Dedifferentiated amniotic fluid mesenchymal stem cell (primary cell): ENCODE data around the gene COG7.
"Not testable (repeated sequence)": the region's sequence is repeated elsewhere in the genome, so short reads cannot be mapped to it uniquely, and the experiment has no call there.

Experiments
- DNase-seq: peaks from one replicate; pipeline ENCODE4 v3.0.0-alpha.2; 2016; ENCODE audit errors: extremely low spot score

The COG7 gene

GRCh38 chr16:23385441-23385840 is 67.5 kb downstream of the COG7 start:
- DNase-seq: no peak

- DNase-seq: no peak
These were observed 68.1 kb downstream of the COG7 start for GRCh38 chr16:23384878-23385277.

GRCh38 chr16:23383881-23384280 is 69.1 kb downstream of the COG7 start:
- no peak for DNase-seq

DNA sequence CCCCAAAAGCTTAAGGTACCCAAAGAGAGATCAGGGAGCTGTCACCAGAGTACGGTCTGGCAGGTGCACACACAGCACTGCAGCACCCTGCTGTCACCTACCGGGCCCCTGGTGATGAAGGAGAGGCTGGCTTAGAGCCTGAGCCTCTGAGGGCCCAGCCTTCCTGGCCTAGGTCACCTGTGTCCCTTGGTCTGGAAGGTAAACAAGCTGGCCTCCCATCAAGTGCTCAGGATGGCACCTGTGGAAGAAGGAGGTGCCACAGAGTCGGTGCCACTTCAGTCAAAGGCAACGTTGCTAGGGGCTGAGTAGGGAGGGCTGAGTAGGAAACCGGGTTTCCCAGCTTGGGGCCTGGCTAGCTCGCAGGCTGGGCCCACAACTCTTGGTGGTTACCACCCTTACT is 70.7 kb downstream of the COG7 start:
- DNase-seq: no peak

DNA sequence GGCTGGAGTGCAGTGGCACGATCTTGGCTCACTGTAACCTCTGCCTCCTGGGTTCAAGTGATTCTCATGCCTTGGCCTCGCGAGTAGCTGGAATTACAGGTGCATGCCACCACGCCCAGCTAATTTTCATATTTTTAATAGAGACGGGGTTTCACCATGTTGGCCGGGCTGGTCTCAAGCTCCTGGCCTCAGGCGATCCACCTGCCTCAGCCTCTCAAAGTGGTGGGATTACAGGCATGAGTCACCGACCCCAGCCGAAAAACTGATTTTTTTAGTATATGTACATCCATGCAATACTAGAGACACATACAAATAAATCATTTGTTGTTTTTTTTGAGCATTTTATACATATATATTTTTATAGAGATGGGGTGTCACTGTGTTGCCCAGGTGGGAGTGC is 71.3 kb downstream of the COG7 start:
- not testable (repeated sequence) for DNase-seq

DNA sequence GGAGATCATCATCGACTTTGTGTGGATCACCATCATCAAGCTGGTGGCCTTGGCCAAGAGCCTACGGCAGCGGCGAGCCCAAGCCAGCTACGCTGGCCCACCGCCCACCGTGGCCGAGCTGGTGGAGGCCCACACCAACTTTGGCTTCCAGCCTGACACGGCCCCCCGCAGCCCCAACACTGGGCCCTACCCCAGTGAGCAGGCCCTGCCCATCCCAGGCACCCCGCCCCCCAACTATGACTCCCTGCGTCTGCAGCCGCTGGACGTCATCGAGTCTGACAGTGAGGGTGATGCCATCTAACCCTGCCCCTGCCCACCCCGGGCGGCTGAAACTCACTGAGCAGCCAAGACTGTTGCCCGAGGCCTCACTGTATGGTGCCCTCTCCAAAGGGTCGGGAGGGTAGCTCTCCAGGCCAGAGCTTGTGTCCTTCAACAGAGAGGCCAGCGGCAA is 72.5 kb downstream of the COG7 start:
- DNase-seq: no peak

GRCh38 chr16:23379707-23380106 is 73.3 kb downstream of the COG7 start:
- no peak for DNase-seq

DNA sequence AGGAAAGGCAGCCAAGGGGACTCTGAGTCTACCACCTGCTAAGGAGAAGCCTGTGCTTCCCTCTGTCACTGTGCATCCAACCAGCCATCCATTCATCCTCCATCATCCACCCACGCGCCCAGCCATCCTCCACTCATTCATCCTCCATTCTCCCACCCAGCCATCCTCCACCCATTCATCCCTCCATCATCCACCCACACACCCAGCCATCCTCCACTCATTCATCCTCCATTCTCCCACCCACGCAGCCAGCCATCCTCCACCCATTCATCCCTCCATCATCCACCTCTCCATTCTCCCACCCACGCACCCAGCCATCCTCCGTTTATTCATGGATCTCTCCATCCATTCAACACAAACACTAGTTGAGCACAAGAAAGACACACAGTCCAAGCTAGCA is 74.1 kb downstream of the COG7 start:
- DNase-seq: no peak

DNA sequence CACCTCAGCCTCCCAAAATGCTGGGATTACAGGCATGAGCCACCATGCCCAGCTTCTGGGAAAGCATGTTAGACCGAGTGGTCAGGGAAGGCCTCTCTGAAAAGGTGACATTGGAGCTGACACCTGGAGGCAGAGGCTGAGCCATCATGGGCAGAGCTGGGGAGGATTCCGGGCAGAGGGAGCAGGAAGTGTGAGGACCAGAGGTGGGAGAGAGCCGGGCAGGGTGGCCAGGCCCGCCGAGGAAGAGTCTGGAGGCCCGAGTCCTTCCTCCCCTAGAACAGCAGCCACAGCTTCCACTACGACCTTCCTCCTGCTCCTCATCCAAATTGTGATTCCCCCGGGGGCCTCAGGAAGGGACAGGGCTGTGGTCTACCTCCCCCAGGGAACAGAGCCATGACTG is 74.7 kb downstream of the COG7 start:
- DNase-seq: no peak

DNA sequence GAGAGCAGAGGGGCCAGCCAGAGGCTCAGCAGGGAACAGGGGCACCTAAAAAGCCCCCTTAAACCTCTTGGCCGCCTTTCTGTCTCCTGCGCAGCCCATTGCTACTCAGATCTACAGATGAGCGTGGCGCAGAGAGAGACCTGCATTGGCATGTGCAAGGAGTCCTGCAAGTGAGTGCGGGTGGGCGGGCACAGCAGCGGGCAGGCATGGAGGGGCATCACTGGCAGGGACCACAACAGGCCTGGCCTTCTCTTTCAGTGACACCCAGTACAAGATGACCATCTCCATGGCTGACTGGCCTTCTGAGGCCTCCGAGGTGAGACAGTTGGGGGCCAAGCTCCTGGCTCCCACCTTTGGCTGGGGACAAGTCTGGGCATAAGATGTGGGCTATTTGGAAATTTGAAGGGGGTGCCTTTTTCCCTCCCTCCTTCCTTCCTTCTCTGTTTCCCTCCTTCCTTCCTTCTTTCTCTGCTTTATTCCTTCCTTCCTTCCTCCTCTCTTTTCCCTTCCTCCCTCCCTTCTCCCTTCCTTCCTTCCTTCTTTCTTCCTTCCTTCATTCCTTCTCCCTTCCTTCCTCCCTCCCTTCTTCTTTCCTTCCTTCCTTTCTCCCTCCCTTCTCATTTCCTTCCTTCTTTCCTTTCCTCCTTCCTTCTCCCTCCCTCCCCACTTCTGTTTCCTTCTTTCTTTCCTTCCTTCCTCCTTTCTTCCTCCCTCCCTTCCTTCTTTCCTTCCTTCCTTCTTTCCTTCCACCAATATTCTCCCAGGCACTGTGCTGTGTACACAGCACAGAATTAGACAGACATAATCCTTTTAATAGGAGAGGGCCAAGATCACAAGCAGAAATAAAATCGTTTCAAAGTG is 75.7 kb downstream of the COG7 start:
- DNase-seq: no peak

GRCh38 chr16:23375643-23376042 is 77.3 kb downstream of the COG7 start:
- DNase-seq: no peak

DNA sequence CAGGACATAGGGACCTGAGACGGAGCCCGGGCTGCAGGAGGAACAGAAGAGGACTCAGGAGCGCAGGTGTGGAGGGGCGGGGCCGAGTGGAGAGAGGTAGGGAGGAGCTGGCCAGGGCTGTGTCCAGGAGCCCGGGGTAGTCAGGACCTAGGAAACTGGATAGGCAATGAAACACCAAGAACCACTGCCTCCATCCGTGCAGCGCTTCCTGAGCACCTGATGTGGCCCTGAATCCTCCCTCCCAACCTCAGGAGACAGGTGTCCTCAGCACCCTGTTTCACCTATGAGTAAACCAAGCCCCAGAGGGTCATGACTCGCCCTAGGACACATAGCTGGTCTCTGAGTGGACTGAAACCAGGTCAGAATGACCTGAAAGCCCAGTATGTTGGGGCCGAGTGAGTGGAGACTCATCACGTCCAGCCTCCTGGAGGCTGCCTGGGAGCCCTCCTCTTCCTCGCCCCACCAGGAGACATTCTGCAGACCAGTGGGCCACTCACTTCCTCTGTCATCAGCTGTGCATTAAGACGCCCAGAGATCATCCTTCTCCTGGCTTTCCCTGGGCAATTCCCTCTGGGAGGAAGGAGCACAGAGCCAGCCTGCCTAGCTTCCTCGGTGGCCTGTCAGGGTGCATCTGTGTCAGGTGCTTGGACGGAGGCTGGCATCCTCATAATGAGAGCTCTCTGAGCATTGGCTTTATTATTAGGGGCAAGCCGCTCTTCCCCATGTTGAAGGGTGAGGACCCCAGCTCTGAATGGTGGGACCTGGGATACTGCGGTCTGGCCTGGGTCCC is 78.1 kb downstream of the COG7 start:
- no peak for DNase-seq

DNA sequence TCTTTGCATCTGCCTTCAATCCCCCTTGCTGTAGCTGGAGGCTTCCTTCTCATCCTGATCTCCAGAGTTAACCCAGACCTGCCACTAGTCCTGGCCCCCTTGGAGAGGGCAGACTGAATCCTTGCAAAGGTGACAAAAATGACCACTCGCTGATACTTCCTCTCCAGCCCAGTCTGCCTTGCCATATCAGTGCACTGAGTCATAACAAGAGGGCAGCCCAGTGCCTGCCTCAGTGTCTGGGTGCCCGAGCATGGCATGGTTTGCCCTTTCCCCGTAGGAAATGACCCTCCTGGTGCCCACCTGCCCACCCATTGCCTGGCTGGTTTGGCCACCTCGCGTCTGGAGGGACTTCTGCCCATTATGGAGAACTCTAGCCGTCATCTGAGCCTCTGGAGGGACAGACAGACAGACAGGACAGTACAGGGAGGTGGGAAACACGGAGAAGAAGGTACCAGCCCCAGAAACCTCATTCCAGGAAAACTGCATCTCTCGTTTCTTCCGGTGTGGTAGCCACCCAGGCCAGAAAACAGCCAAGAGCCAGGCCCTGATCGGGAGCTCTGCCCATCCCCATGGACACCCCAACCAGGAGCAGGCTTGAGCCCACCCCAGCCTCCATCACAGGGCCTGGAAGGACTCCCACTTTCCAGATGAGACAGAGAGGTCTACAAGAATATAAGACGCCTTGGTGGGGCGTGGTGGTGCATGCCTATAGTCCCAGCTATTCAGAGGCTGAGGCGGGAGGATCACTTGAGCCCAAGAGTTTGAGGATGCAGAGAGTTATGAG is 79.4 kb downstream of the COG7 start:
- no peak for DNase-seq

DNA sequence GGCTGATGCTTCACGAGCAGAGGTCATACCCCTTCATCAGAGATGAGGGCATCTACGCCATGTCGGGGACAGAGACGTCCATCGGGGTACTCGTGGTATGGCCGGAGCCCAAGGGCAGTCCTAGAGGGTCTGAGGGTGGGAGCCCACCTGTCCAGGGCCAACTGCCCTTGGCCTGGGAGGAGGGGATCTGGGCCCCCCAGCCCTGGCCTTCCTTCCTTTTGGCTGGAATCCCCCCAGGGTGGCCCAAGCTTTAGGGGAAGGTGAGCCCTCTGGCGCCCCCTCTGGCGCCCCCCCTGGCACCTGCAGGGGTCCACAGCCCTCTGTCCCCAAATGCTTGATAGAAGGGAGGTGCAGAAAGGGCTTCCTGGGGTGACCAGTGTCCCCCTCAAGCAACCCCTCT is 81.6 kb downstream of the COG7 start:
- DNase-seq: no peak

DNA sequence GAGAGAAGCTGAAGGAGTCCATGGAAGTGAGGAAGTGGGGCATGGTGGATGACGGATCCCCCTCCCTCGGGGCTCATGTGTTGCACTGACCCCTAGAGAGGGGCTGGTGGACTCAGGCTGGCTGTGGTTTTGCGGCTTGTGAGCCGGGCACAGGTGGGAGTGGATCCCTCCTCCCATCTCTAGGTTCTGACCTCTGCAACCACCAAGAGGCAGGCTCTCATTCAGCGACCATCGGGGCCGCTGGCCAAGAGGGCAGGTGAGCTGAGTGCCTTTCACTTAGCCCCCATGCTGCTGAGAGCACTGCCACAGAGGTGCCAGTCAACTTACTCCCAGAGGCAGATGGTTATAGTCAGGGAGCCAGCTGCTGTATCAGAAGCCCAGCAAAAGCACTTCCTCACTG is 83.6 kb downstream of the COG7 start:
- no peak for DNase-seq

DNA sequence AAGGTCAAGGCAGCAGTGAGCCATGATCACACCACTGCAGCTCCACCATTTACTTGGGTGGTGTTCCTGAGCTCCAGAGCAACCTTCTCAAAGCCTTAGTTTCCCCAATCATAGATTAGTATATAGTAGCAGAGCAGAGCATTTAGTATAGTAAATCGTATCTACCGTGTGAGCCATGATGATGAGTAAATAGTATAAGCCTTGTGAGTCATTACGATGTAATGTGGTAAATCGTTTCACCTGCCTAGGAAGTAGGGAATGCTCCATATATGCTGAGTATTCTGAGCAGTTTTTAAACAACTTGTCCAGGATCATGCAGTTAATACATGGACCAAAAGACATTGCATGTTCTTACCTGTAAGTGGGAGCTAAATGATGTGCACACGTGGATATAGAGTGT is 84.5 kb downstream of the COG7 start:
- no peak for DNase-seq

- DNase-seq: no peak
These were observed 85.0 kb downstream of the COG7 start for GRCh38 chr16:23367988-23368387.

DNA sequence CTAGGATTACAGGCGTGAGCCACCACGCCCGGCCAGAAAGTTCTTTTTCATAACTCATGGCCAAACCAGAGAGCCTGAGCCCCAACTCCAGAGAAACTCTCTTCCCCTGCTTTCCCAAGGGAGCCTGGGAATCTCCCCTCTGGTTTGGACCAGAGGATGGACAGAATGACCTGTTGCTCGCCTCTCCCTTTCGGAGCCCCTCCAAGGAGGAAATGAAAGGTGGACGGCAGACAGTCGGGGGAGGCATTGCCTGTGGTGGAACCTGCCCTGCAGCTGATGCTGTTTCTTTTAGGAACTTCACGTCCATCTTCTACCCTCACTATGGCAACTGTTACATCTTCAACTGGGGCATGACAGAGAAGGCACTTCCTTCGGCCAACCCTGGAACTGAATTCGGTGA is 85.4 kb downstream of the COG7 start:
- no peak for DNase-seq

- not testable (repeated sequence) for DNase-seq
These were observed 86.6 kb downstream of the COG7 start for GRCh38 chr16:23366341-23366740.

DNA sequence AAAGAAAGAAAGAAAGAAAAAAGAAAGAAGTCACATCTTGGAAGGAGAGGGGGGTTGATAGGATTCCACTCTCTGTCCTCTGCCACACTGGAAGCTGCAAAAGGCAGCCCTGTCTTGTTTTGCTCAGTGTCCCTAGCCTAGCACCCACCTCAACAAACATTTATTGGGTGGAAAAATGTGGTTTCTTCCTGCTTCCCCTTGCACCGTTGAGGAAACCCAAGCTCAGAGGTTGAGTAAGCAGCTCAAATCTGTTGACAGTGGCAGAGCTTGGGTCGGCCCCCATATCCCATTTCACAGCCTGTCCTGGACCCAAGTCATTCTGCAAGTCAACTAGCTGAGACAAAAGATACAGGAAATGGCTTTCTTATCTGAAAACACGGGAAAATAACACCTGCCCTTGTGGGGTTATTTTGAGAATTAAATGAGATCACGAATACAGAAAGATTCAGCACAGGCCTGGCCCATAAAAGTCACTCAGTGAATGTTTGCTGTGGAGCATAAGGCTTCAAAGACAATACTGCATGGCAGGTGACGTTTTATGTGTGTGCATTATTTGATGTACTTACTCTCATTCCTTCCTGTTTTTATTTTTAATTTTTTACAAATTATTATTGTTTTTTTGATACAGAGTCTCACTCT is 87.3 kb downstream of the COG7 start:
- DNase-seq: no peak

- DNase-seq: no peak
These were observed 90.3 kb downstream of the COG7 start for GRCh38 chr16:23362460-23363317.
